Fibroblast of lung (primary cell): ENCODE measurements around the gene LRP10.

Experiments used
- EZH2 ChIP-seq: IDR thresholded peaks from 2 replicates; pipeline ENCODE4 v1.5.1; 2012; ENCODE audit warnings: low read length, control low read depth, mild to moderate bottlenecking; ENCODE audit errors: missing control alignments
- TF ChIP-seq, protein P1 (sequence below), 2 donors: IDR thresholded peaks in 1 of 2; conservative IDR thresholded peaks in 1 of 2; 1 replicate in 1 of 2; 2 replicates in 1 of 2; pipeline ENCODE4 v1.5.1; 2011 to 2012; ENCODE audit warnings: low read length in 2 of 2, control low read depth in 1 of 2, inconsistent platforms in 1 of 2, low read depth in 1 of 2, mild to moderate bottlenecking in 1 of 2

- TF ChIP-seq, protein P1, sequence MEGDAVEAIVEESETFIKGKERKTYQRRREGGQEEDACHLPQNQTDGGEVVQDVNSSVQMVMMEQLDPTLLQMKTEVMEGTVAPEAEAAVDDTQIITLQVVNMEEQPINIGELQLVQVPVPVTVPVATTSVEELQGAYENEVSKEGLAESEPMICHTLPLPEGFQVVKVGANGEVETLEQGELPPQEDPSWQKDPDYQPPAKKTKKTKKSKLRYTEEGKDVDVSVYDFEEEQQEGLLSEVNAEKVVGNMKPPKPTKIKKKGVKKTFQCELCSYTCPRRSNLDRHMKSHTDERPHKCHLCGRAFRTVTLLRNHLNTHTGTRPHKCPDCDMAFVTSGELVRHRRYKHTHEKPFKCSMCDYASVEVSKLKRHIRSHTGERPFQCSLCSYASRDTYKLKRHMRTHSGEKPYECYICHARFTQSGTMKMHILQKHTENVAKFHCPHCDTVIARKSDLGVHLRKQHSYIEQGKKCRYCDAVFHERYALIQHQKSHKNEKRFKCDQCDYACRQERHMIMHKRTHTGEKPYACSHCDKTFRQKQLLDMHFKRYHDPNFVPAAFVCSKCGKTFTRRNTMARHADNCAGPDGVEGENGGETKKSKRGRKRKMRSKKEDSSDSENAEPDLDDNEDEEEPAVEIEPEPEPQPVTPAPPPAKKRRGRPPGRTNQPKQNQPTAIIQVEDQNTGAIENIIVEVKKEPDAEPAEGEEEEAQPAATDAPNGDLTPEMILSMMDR (conservative IDR thresholded peaks at IDR 0.05 in 1 of 2, IDR thresholded peaks at IDR 0.05 in 1 of 2; ENCODE audit: low read depth in 1 of 2, low read length in 2 of 2): no peak
- TF ChIP-seq EZH2: no peak
These were observed 34.1 kb downstream of the LRP10 start for GRCh38 chr14:22905627-22906026.
